Left cardiac atrium (tissue), 4 donors: ENCODE data around the gene SLC24A2. TPM values are rescaled to one million over a fixed set of nuclear protein-coding genes. Genes with fewer than 3 reads are reported as not detected.
A peak's percentile ranks its signal among the peaks of the same experiment; 100 is the strongest.

Experiments used
- ATAC-seq, 2 donors: fragments of 200-7000 bp; cut with Tn5 transposase; one replicate each; pipeline ENCODE4 v1.9.1; 2020; ENCODE audit warnings: mild to moderate bottlenecking in 2 of 2, moderate library complexity in 2 of 2
- DNase-seq: peaks from one replicate; pipeline ENCODE4 v3.0.0-alpha.2; 2020
- intact Hi-C, 2 donors: fragments of 100-400 bp; cut with DNase I; formaldehyde crosslinking; loops; one replicate each; pipeline versions ENCODE4 v1.14.1 to v1.15.1; 2022 to 2023
- total RNA-seq, 2 donors: library from RNA; stranded (reverse); fragmentation: NEBNext Ultra II Directional; extraction: Animal tissue kit (Norgen Biotek cat#: 25700); gene quantifications; one replicate each; pipeline ENCODE4 v1.2.1, GENCODE V29; 2021
- donor health status: DM: no; HTN: yes; CAD: no.
- donor health status: DM: no; HTN: yes; CAD: no; lungs with severe emphysema.
- donor health status: DM: yes; HTN: yes; CAD: no.
- donor health status: Dilated cardiomyopathy.

SLC24A2 gene
- total RNA-seq, 2 donors from 2014 or later, result not detected

DNA sequence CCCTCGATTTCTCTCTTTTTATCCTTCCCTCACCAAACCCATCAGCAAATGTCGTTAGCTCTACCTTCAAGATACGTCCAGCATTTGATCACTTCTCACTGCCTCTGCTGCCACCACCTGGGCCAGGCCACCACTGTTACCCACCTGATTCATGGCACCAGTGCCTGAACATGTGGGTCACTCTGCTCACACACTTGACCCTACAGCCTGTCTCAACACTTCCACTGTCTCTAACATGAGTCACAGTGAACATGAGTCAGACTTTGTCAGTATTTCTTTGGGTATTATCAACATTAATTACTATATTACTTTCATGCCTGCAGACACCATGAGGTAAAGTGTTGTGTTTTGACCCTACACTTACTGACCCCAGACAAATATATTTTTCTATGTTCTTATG, 19.6 kb downstream of the SLC24A2 start:
- no peak for DNase-seq
- intact Hi-C loops, result no loop called here
- ATAC-seq, result no peak

DNA sequence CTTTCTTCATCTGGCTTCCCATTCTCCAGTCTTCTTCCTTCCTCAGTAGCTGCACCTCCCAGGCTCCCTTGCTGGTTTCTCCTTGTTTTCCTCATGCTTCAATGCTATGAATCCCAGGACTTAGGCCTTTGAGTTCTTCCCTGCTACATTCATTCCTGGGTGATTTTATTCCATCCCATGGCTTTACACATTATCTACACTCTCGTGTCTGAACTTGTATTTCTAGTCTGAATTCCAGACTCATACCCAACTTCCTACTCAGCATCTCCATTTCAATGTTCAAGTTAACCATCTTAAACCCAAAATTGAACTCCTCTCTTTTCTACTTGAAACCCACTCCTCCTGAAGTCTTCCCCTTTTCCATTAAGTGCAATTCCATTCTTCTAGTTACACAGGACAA, 20.0 kb downstream of the SLC24A2 start:
- DNase-seq (no peak), ATAC-seq (no peak)
- intact Hi-C loops, result no loop called here

DNA sequence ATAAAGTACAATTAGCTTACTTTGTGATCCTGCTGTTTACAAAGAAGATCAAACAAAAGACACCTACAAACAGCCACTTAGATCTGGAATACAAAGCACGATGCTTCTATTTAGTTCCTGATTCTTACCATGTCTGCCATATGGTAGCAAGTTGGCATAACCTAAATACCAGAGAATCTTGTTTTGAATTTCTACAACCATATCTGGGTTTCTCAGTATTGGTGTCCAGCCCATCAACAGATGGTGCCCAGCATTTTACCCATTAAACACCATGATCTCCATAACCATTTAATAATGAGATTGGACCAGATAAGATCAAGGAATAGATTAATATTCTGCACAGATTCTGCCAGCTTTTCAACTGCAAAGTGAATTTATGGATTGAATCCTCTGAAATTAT, 29.8 kb downstream of the SLC24A2 start:
- ATAC-seq (no peak), DNase-seq (no peak)
- intact Hi-C loops, result no loop called here

DNA sequence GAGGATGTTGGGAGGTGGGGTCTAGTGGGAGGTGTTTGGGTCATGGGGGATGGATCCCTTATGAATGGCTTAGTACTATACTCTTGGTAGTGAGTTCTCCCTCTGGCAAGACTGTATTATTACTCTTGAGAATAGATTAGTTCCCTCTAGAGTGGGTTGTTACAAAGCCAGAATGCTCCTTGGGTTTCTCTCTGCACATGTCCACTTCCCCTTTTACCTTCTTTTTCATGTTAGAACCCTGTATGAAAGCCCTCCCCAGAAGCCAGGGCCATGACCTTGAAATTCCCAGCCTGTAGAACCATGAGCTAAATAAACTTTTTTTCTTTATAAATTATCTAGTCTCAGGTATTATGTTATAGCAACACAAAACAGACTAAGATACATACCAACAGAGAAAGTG, 31.1 kb downstream of the SLC24A2 start:
- DNase-seq (no peak), ATAC-seq (no peak)
- intact Hi-C loops, result no loop called here

DNA sequence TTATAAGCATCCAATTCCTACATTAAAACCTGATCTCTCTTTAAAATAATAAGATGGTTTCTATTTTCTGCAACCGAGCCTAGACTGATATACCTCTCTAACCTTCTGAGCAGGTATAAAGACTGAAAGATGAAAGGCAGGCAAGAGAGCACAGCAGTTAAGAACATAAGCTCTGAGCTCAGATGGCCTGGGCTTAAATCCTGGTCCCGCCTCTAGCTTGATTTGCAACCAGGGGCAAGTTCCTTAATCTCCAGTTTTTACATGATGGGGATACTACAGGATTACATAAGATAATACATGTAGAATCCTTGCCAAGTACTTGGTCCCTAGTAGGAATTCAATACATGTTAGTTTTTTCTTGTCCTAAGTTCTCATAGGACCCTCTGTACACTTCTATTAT, 33.9 kb downstream of the SLC24A2 start:
- ATAC-seq, result no peak

DNA sequence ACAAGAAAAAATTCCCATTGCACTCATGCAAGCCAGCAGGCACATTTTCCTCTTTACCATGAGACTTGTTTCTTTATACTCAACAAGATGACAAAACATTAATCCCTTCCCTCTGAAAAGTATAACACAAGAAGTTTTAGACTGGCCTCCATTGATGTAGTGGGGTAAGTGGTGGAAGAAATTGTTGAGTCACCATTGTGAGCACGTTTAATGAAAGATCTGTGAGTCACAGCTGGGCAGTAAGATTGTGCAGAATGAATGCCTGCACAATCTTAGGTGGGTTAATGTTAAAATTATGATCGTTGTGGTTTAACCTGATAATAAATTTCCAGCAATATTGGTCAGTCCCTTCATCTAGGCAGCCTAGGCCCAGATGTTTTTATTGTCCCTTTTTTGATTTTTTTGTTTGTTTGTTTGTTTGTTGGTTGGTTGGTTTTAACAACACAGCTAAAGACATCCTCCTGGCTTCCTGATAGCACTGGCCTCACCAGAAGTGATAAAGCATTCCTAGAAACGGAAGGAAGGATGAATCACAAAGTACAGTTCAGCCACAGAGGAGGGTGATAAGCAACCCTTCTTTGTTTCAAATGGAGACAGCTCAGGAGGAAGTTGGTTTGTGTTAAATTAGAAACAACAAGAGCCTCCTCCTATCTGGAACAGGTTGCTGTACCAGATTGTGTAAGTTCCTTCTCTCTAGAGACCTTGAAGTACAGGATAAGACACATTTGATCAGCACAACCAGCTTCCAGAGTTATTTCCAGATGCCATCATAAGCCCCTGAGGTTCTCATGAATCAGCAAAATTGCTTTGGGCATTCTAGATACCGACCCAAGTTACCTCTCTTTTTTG, 40.3 kb downstream of the SLC24A2 start:
- intact Hi-C loops, result no loop called here
- ATAC-seq (peak in 1 of 2 donors; percentile 72), DNase-seq (no peak)

More for the DNA sequence above, 33.9 kb downstream of the SLC24A2 start:
- intact Hi-C loops, result no loop called here
- no peak for DNase-seq

DNA sequence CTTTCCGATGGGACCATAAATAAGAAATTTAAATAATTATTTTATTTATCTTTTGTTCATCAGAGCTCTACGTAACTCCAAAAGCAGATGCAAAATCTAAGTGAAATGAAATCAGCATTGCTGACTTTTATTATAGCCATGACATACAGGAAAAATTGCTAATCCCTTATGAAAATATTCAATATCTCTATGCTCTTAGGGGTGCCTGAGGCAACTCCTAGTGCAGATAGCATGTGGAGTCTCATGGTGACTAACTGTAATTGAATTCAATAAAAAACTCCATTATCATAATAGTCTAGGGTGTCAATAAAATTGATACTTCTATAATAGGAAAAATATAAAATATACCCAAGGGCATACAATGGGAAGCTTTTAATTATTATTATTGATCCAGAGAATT, 42.6 kb downstream of the SLC24A2 start:
- intact Hi-C loops, result no loop called here
- DNase-seq (no peak), ATAC-seq (no peak)

DNA sequence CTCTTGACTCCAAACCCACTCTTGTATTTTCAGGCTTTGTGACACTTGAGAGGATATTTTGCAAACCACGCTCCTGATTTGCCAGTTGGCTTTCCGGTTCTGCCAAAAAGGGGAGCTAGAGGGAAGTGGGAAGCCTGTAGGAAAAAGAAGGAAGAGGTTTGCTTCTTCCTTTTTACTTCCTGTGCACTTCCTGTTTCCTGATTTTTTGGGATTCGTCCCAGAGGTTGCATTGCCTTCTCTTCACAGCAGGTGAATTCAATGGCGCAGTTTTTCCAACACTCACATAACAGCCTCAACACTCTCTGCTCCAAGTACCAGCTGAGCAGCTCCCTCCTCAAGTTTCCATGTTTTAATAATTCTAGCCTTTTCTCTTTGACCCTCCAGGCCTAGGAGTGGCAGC, 47.7 kb downstream of the SLC24A2 start:
- intact Hi-C loops, result no loop called here
- ATAC-seq, result no peak
- DNase-seq, result no peak
